Cortex of kidney (tissue), 1 donor: ENCODE measurements around the gene CCNB2.
"Not testable (repeated sequence)": the region's sequence is repeated elsewhere in the genome, so short reads cannot be mapped to it uniquely, and the experiment has no call there.

Source experiments
- DNase-seq: peaks from one replicate; lab custom pipeline; 2025; lab: John Stamatoyannopoulos, UW

The CCNB2 gene

GRCh38 chr15:59133929-59134427, 29.0 kb downstream of the CCNB2 start:
- DNase-seq, result no peak

- DNase-seq, result no peak
These were observed 32.6 kb downstream of the CCNB2 start for GRCh38 chr15:59137566-59137965.

DNA sequence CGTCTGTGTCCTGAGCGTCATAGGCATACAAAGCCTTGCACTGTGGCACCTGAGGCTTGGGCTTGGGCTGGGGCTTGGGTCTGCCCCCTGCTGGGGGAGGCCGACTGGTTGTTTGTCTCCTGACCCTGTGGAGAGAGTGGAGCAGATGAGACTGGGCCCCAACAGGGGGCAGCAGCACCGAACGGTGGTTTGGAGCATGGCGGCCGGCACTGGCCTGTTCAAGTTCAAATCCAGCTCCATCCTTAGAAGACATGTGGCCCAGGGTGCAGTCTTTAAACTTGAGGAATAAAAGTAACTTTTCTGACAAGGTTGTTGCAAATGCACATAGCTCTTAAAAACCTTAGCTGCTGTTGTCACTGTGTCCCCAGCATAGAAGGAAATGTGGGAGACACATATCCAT, 33.3 kb downstream of the CCNB2 start:
- no peak for DNase-seq

- no peak for DNase-seq
These were observed 35.7 kb downstream of the CCNB2 start for GRCh38 chr15:59140422-59141226.

DNA sequence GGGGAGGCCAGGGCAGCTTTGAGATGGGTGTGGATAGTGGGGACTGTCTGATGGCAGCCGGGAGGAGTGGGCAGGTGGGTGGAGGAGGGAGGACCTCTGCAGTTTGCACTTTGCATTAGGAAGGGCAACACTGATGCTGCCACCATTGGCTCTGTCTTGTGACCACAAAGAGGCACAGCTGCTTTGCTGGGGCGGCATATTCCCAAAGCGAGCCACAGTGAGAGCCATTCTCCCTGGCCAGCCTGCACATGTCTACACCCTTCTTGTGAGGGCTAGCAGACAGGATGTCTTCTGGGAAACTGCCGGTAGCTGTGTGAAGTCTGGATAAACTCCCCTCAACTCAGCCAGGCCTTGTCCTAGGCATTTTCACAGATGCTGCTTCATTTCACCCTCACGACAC, 38.3 kb downstream of the CCNB2 start:
- no peak for DNase-seq

DNA sequence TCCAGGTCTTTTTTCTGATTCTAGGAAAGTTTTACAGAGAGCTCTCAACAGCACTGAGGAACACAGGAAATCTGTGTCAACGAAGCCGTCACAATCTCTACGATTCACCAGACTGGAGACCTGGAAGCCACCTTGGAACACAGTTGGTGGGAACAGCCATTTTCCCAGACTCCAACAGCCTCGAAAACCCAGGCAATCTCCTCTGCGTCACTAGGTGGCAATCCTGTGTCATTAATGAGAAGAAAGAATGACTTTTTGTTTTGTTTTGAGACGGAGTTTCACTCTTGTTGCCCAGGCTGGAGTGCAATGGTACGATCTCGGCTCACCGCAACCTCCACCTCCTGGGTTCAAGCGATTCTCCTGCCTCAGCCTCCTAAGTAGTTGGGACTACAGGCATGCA, 39.6 kb downstream of the CCNB2 start:
- DNase-seq, result not testable (repeated sequence)

GRCh38 chr15:59147666-59148065, 42.7 kb downstream of the CCNB2 start:
- DNase-seq, result no peak

- no peak for DNase-seq
These were observed 43.3 kb downstream of the CCNB2 start for GRCh38 chr15:59148153-59148833.

DNA sequence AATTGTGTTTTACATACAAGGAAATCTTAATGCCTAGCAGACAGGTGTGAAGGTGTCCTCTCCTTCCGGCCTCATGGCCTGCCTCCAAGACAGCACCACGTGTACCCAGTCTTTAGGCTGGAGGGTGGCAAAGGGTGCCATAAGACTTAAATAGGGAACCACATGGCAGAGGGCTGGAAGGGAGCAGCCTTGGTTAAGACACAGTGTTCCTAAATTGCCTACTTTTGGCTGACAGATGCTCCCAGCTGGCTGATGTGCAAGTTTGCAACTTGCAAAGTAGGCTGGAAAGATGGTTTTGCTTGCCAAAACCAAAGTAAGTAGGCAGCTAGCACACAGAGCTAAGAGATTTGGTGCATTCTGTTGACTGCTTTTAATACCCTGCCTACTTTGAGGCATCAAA, 45.2 kb downstream of the CCNB2 start:
- DNase-seq, result no peak

GRCh38 chr15:59152694-59153450, 47.9 kb downstream of the CCNB2 start:
- no peak for DNase-seq

GRCh38 chr15:59153466-59153865, 48.5 kb downstream of the CCNB2 start:
- DNase-seq, result no peak

DNA sequence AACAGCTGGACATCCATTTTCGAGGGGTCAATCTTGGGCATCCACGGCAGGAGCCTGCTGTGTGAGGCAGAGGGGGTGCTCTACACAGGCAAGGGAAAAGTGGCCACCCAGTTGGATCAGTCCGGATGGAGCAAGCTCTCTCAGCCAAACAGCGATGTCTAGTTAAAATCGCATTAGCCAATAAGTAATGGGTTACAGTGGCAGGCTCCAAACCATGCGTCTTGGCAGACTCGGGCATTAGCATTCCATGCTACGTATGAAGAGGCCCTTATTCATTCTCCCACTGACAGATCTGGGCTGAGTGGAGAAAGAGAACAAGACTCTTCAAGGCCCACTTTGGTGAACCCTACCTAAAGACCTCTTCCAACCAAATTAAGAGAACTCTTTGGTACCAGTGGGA, 49.3 kb downstream of the CCNB2 start:
- DNase-seq, result no peak

- no peak for DNase-seq
These were observed 50.5 kb downstream of the CCNB2 start for GRCh38 chr15:59155431-59155830.

DNA sequence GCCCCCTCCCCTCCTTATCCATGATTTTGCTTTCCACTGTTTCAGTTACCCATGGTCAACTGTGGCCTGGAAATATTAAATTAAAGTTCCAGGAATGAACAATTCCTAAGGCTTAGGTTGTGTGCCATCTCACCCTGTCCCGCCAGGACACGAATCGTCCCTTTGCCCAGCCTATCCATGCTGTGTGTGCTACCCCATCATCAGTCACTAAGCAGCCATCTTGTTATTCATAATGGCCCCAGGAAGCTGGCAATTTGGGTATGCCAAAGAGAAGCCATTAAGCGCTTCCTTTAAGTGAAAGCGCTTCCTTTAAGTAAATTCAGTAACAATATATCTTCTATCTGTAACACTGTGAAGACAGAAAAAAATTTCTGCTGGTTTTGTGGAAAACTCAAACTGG, 52.5 kb downstream of the CCNB2 start:
- no peak for DNase-seq

- no peak for DNase-seq
These were observed 53.1 kb downstream of the CCNB2 start for GRCh38 chr15:59157840-59158700.

- no peak for DNase-seq
These were observed 53.7 kb downstream of the CCNB2 start for GRCh38 chr15:59158701-59159034.

DNA sequence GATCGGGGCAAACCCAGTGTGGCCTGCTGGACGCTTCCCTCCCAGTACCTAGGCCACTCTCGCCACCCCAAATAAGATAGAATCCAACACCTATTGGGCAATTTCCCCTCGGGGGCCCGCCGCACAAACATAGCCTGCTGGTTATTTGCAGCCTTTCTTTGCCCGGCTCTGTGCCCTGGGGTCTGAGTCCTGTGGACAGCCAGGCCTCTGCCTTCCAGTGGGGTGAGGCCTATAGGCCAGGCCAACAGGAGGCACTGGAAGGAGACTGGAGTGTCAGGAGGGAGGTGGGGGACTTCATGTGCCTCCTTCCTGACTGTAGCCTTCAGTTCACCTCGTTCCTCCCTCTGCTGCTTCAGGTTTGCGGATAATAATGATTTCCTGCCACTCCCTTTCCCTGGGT, 54.3 kb downstream of the CCNB2 start:
- DNase-seq, result no peak

DNA sequence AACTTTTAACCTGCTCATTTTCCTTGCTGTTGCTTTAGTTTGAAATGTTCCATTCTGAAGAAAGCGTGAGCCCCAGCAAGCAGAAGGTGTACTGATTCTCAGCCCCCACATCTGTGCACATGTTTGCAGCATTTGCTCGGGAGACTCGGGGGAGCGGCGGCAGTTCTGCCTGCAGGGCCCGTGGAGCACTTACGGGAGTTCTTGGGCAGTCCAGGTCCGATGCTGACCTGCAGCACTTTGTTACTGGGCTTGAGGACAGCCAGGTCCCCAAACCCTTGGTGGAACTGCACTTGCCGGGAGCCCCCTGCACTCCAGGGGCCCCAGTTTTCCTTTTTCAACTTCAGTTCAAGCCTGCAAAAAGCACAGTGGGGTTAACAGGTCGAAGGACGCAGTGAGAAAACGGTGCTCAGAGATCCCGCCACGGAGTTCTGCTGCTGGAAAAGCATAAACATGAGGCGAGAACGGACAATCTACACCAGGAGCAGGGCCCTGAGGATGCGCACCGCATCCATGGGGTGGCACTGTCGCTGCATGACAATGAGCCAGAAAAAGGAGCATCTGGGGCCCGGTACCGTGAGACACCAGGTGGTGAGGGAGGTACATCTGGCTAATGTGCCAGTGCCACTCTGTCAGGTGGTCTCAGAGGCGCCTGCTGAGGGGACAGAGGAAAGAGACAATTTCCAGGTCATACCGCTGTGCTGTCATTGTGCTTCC, 56.1 kb downstream of the CCNB2 start:
- DNase-seq, result no peak

DNA sequence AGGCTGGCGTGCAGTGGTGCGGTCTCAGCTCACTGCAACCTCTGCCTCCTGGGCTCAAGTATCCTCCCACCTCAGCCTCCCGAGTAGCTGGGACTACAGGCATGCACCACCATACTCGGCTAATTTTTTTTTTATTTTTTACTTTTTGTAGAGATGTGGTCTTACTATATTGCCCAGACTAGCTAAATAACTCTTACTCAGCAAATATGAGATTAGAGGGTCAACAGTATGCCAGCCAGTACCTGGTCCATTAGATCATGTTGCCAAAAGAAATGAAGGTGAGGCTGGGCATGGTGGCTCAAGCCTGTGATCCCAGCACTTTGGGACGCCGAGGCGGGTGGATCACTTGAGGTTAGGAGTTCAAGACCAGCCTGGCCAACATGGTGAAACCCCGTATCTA, 57.1 kb downstream of the CCNB2 start:
- DNase-seq, result not testable (repeated sequence)

DNA sequence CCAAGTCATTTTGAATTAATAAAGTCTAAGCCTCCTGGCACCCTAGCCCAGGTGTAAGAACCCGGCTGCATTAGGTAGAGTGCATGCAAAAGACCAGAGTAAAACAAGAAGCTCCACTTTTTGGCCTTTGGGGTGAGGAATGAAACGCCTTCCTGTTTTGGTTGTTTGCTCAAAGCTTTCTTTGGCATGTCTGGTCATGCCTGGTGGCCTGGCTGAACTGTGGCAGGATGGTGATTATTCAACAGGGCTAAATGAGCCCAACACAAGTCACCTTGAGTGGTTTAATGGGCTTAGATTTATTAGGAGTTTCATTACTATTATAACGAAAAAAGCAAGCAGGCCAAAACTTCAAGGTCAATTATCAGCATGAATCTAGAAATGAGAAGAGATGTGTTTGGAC, 60.8 kb downstream of the CCNB2 start:
- DNase-seq, result no peak

- DNase-seq, result no peak
These were observed 61.2 kb downstream of the CCNB2 start for GRCh38 chr15:59166166-59166565.
